Activated naive CD8-positive, alpha-beta T cell treated with anti-CD3 and anti-CD28 coated beads, Interleukin-2, amount 50 U/mL, for 16 hours (primary cell): ENCODE data around the gene ANGPT4.

Source experiments
- DNase-seq: peaks from one replicate; pipeline ENCODE4 v3.0.0-alpha.2; 2020; ENCODE audit warnings: low read depth, low spot score

Gene ANGPT4

GRCh38 chr20:826695-827323, 89.3 kb downstream of the ANGPT4 start:
- DNase-seq, result no peak

- no peak for DNase-seq
These were observed 90.3 kb downstream of the ANGPT4 start for GRCh38 chr20:825710-826421.

DNA sequence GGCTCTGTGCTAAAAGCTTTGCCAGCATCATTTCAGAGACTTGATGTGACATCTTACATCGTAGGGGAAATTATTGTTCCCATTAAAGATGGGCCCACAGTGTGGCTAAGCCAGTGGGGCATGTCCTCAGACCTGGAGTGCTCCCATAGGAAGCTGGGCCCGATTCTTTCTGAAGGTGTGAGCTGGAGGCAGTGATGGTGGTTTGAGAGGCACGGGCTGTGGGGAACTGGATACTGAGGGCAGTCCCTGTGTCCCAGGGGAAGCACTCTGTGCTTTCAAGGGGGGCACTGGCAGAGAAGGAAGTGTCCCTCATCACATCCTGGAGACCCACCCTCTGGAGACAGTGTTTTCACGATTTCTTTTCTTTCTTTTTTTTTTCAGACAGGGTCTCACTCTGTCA, 91.2 kb downstream of the ANGPT4 start:
- no peak for DNase-seq

GRCh38 chr20:824490-824889, 91.6 kb downstream of the ANGPT4 start:
- DNase-seq, result no peak

- no peak for DNase-seq
These were observed 92.6 kb downstream of the ANGPT4 start for GRCh38 chr20:823574-823902.

- no peak for DNase-seq
These were observed 93.2 kb downstream of the ANGPT4 start for GRCh38 chr20:822651-823573.

DNA sequence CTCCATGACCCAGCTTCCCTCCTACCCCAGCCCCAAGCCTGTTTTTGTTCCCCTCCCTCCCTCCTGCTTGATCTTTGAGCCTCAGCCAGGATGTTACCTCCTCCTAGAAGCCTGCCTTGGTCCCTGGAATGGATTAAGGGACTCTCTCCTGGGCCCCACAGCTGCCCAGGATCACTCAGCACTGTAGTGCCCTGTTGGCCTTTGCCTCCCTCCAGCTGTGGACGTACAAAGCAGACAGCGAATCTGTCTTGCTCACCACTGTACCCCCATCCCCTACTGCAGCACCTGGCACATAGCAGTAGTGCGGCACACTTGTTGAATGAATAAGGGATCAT, 94.4 kb downstream of the ANGPT4 start:
- no peak for DNase-seq

DNA sequence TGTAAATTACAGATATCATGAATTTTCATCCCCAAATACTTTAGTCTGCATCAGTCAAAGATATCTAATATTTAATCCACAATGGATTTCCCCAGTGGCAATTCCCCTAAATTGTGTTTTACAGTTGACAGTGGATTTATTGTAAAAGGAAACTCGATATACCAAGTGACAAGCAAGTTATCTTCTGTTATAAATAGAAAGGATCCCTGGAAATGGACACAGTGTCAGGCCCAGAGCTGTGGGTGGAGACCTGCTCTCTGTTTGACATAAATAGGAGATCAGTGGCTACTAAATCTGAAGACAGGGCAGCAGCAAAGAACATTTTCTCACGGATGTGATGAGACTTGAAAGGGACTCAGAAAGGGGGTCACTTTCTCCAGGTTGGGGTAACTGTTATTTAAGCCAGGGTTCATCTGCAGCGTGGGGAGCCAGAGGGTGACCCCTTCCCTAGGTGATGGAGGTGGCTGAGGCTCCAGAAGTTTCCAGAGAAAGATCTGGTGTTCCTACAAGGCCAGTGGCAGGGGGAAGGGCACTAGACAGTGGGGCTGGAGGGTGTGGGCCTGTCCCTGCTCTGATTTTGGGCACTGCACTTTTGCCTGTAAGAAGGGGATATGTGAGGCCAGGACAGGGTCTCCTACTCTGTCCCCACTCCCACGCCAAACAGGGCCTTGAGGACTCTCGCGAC, 94.9 kb downstream of the ANGPT4 start:
- DNase-seq, result no peak

DNA sequence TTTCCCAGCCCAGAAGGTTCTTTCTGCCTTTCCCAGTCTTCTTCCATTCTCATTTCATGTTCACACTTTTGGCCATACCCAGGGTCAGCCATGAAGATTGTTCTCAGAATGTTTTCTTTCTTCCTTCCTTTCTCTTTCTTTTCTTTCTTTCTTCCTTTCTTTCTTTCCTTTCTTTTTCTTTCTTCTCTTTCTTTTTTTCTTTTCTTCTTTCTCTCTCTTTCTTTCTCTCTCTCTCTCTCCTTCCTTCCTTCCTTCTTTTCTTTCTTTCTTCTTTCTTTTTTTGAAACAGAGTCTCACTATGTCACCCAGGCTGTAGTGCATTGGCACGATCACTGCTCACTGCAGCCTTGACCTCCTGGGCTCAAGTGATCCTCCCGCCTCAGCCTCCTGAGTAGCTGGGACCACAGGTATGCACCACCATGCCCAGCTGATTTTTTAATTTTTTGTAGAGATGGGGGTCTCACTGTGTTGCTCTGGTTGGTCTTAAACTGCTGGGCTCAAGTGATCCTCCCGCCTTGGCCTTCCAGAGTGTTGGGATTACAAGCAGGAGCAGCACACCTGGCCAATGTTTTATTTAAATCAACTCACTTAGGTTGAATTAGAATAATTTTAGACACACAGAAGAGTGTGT, 95.7 kb downstream of the ANGPT4 start:
- no peak for DNase-seq
